GM12873 (cell line): ENCODE data around the gene SINHCAF.

Source experiments
- CTCF ChIP-seq: IDR thresholded peaks from 2 replicates; pipeline ENCODE4 v1.5.1; 2012; ENCODE audit warnings: low read depth, mild to moderate bottlenecking, moderate library complexity, low read length, control low read depth; ENCODE audit not compliant: insufficient read depth; ENCODE audit errors: missing control alignments

Gene SINHCAF

GRCh38 chr12:31311634-31312258 is 14.2 kb downstream of the SINHCAF start:
- TF ChIP-seq CTCF: no peak

- TF ChIP-seq CTCF: no peak
Observed at GRCh38 chr12:31310488-31310887, 15.5 kb downstream of the SINHCAF start.

- TF ChIP-seq CTCF: no peak
Observed at GRCh38 chr12:31309279-31309678, 16.7 kb downstream of the SINHCAF start.

GRCh38 chr12:31308116-31308515 is 17.8 kb downstream of the SINHCAF start:
- no peak for TF ChIP-seq CTCF

- no peak for TF ChIP-seq CTCF
Observed at GRCh38 chr12:31306866-31307265, 19.1 kb downstream of the SINHCAF start.

GRCh38 chr12:31303466-31303865 is 22.5 kb downstream of the SINHCAF start:
- no peak for TF ChIP-seq CTCF

GRCh38 chr12:31301311-31301710 is 24.6 kb downstream of the SINHCAF start:
- no peak for TF ChIP-seq CTCF
